Measurements from ENCODE around the gene FOXC2. TPM values are rescaled to one million over a fixed set of nuclear protein-coding genes. Genes with fewer than 3 reads are reported as not detected.

Gene FOXC2
- polyA plus RNA-seq, 1 of the 3 experiments (the other 2 are of a cell fraction), result 1.3 TPM

- Histone ChIP-seq H3K9ac (peak overlapping the region; percentile 83), H2AFZ (ENCODE audit: low read depth) (no peak overlapping the region), H3K9me3 (no peaks in the 10 kb centered on the region), H3K79me2 (ENCODE audit: insufficient read depth) (peaks cover 89% of the 10 kb centered on the region), H3K36me3 (replicated peaks in 1 of 2; ENCODE audit: control insufficient read depth in 1 of 2, insufficient read depth in 2 of 2, low read length in 1 of 2) (no peaks in the 10 kb centered on the region), H3F3A (replicated peaks; ENCODE audit: insufficient read depth) (peaks cover 45% of the 10 kb centered on the region), H3K9me2 (no peaks in the 10 kb centered on the region), H3K4me3 (ENCODE audit: low read depth in 2 of 2, low read length in 1 of 2) (peak overlapping the region in 1 of 2 experiments; percentile 20; a peak in 1 of 4 replicates), H4K20me1 (ENCODE audit: insufficient read depth) (no peaks in the 10 kb centered on the region), H3K27ac (ENCODE audit: low read depth in 2 of 2, low read length in 1 of 2) (peak overlapping the region in 1 of 2 experiments; percentile 96; a peak in 2 of 4 replicates), H3K4me2 (peak overlapping the region; percentile 60), H3K27me3 (ENCODE audit: insufficient read depth) (no peaks in the 10 kb centered on the region), H3K4me1 (ENCODE audit: control insufficient read depth in 1 of 2, insufficient read depth in 2 of 2, low read depth in 1 of 2, low read length in 1 of 2) (peaks cover 0 to 24% of the 10 kb centered on the region in 2 experiments; a peak in 2 of 4 replicates)
- ChIA-PET CTCF (interaction anchor here (0.7 kb wide), 1 partner anchor 624 kb away, joined by 3 read pairs; no protein-coding TSS in a partner anchor), POLR2A (no interaction called here)
- 44% methylated on average over 33 of the region's 69 CpGs for WGBS (ENCODE audit: low lambda C conversion rate)
- TF ChIP-seq SMC3 (IDR thresholded peaks at IDR 0.05; ENCODE audit: low read depth, low read length), result no peak
- TF ChIP-seq NFIC (IDR thresholded peaks at IDR 0.05; ENCODE audit: borderline replicate concordance), result no peak
- no peak for TF ChIP-seq IRF3 (IDR thresholded peaks at IDR 0.05; ENCODE audit: low read depth, low read length)
- TF ChIP-seq FOXJ3 (CRISPR knock-in tag; IDR thresholded peaks at IDR 0.05), result no peak
- TF ChIP-seq SIN3A (IDR thresholded peaks at IDR 0.05; ENCODE audit: borderline replicate concordance, low read depth, low read length), result no peak
- no peak for TF ChIP-seq POLR2AphosphoS5 (IDR thresholded peaks at IDR 0.05; ENCODE audit: low read depth, low read length)
- no peak for TF ChIP-seq JUND (IDR thresholded peaks at IDR 0.05)
- no peak for TF ChIP-seq FOXM1 (IDR thresholded peaks at IDR 0.05; ENCODE audit: low read depth)
- TF ChIP-seq MEF2A (IDR thresholded peaks at IDR 0.05; ENCODE audit: borderline replicate concordance, low read depth), result no peak
- no peak for TF ChIP-seq TCF12 (IDR thresholded peaks at IDR 0.05)
- TF ChIP-seq REST (IDR thresholded peaks at IDR 0.05; ENCODE audit: low read depth, low read length), result no peak
- no peak for TF ChIP-seq GABPA (IDR thresholded peaks at IDR 0.05; ENCODE audit: low read depth)
- TF ChIP-seq PBX3 (IDR thresholded peaks at IDR 0.05), result no peak
- no peak for TF ChIP-seq RXRA (IDR thresholded peaks at IDR 0.05; ENCODE audit: borderline replicate concordance, low read depth)
- no peak for TF ChIP-seq EP300 (IDR thresholded peaks at IDR 0.05; ENCODE audit: borderline replicate concordance in 1 of 2, low read depth in 1 of 2, low read length in 1 of 2)
- TF ChIP-seq CTCF (IDR thresholded peaks at IDR 0.05), result no peak
- no peak for TF ChIP-seq ZBTB33 (IDR thresholded peaks at IDR 0.05; ENCODE audit: borderline replicate concordance, low read depth)
- no peak for DNase-seq
Measured at GRCh38 chr16:86579268-86580062, 12.8 kb downstream of the FOXC2 start.

All from SK-N-SH (cell line).